ENCODE data around the gene ZFC3H1. TPM values are rescaled to one million over a fixed set of nuclear protein-coding genes. Genes with fewer than 3 reads are reported as not detected.

The ZFC3H1 gene
- total and polyA plus RNA-seq, 2 of the 4 experiments (the other 2 are of a cell fraction) = 16.8 to 23.3 TPM

DNA sequence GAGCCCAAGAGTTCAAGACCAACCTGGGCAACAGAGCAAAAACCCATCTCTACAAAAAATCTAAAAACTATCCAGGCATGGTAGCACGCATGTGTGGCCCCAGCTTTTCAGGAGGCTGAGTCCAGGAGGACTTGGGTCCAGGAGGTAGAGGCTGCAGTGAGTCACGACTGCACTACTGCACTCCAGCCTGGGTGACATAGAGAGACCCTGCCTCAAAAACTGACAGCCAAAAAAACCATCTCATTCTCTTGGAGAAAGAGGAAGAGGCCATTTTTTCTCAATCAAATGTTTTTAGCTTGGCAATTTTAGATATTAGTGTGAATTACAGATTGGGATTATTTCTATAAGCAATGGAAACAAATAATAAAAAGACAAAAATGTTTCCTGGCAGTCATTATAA lies 38.2 kb downstream of the ZFC3H1 start:
- ChIA-PET POLR2A (ENCODE audit: unreplicated experiment) (no interaction called here), CTCF (no interaction called here)
- H3K79me1 ChIP-seq (ENCODE audit: low read depth in 1 of 2, low read length in 2 of 2) = peaks cover 10 to 18% of the 10 kb centered on the region in 2 experiments
- H2BK15ac ChIP-seq (ENCODE audit: low read depth, low read length) = no peak overlapping the region
- no peak for ATAC-seq (ENCODE audit: low read depth)
- H3K27me3 ChIP-seq (ENCODE audit: control insufficient read depth, insufficient read depth, low read length) = no peaks in the 10 kb centered on the region
- no peaks in the 10 kb centered on the region for H3K9me3 ChIP-seq (ENCODE audit: control insufficient read depth, insufficient read depth, low read length)
- H4K5ac ChIP-seq (ENCODE audit: low read depth, low read length) = no peak overlapping the region
- H4K20me1 ChIP-seq (ENCODE audit: insufficient read depth, low read length) = peaks cover 8% of the 10 kb centered on the region; the same call in 1 of the 2 replicates
- intact Hi-C loops (cut with micrococcal nuclease) (no loop called here), in situ Hi-C loops (cut with MboI; ENCODE audit: low sequenced_read_pairs) (no loop called here), dilution Hi-C loops (cut with HindIII; ENCODE audit: low sequenced_read_pairs, unreplicated experiment) (no loop called here)
- DNase-seq = no peak
- H2AFZ ChIP-seq (replicated peaks; ENCODE audit: low read length, poor library complexity) = no peak overlapping the region
- H3K4me3 ChIP-seq (ENCODE audit: insufficient read depth, low read depth, low read length) = no peak overlapping the region
- no peak overlapping the region for H2BK20ac ChIP-seq (ENCODE audit: low read depth, low read length)
- H3K18ac ChIP-seq (ENCODE audit: low read depth, low read length) = no peak overlapping the region
- no peaks in the 10 kb centered on the region for H3K9me1 ChIP-seq (ENCODE audit: insufficient read depth, low read length)
- H2AK9ac ChIP-seq (replicated peaks; ENCODE audit: low read depth, low read length, poor library complexity) = no peak overlapping the region
- H3K23ac ChIP-seq (ENCODE audit: low read depth, low read length) = no peak overlapping the region
- H3K9ac ChIP-seq (ENCODE audit: low read depth, low read length) = no peak overlapping the region
- no peak overlapping the region for H3K56ac ChIP-seq (ENCODE audit: extremely low read depth, insufficient read depth, low read length)
- H4K8ac ChIP-seq (ENCODE audit: low read depth in 2 of 2, low read length in 2 of 2) = no peak overlapping the region
- no peak overlapping the region for H3K4me2 ChIP-seq (ENCODE audit: low read depth, low read length)
- no CpG with 5 or more reads among the region's 2 CpGs for WGBS, 2 experiments (ENCODE audit: extremely low coverage in 2 of 2, insufficient read length in 1 of 2)
- H3K14ac ChIP-seq (replicated peaks; ENCODE audit: low read depth, low read length) = no peak overlapping the region
- H3K27ac ChIP-seq (ENCODE audit: insufficient read depth, low read length) = no peak overlapping the region; the same call in 1 of the 2 replicates
- H2BK120ac ChIP-seq (ENCODE audit: low read depth, low read length) = no peak overlapping the region
- TF ChIP-seq, protein P1, sequence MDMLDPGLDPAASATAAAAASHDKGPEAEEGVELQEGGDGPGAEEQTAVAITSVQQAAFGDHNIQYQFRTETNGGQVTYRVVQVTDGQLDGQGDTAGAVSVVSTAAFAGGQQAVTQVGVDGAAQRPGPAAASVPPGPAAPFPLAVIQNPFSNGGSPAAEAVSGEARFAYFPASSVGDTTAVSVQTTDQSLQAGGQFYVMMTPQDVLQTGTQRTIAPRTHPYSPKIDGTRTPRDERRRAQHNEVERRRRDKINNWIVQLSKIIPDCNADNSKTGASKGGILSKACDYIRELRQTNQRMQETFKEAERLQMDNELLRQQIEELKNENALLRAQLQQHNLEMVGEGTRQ (IDR thresholded peaks at IDR 0.05; ENCODE audit: low read depth, low read length) = no peak
- TF ChIP-seq BHLHE40 (IDR thresholded peaks at IDR 0.05; ENCODE audit: low read depth, low read length) (no peak), POLR2A (IDR thresholded peaks at IDR 0.05; ENCODE audit: low read depth, low read length) (no peak), RCOR1 (IDR thresholded peaks at IDR 0.05; ENCODE audit: insufficient replicate concordance, low read length) (no peak), CHD1 (IDR thresholded peaks at IDR 0.05; ENCODE audit: low read depth, low read length) (no peak), MAZ (IDR thresholded peaks at IDR 0.05; ENCODE audit: borderline replicate concordance, low read depth, low read length) (no peak), CEBPB (IDR thresholded peaks at IDR 0.05; ENCODE audit: low read depth, low read length) (no peak), RFX5 (IDR thresholded peaks at IDR 0.05; ENCODE audit: low read depth, low read length) (no peak), FOS (IDR thresholded peaks at IDR 0.05; ENCODE audit: low read depth, low read length) (no peak), NFE2L2 (IDR thresholded peaks at IDR 0.05; ENCODE audit: low read depth, low read length) (no peak), SMC3 (IDR thresholded peaks at IDR 0.05; ENCODE audit: low read depth, low read length) (no peak), MXI1 (IDR thresholded peaks at IDR 0.05; ENCODE audit: borderline replicate concordance, low read depth, low read length) (no peak), MAFK (IDR thresholded peaks at IDR 0.05; ENCODE audit: low read depth, low read length) (no peak), RAD21 (IDR thresholded peaks at IDR 0.05; ENCODE audit: low read length) (no peak)
- TF ChIP-seq, protein P2, sequence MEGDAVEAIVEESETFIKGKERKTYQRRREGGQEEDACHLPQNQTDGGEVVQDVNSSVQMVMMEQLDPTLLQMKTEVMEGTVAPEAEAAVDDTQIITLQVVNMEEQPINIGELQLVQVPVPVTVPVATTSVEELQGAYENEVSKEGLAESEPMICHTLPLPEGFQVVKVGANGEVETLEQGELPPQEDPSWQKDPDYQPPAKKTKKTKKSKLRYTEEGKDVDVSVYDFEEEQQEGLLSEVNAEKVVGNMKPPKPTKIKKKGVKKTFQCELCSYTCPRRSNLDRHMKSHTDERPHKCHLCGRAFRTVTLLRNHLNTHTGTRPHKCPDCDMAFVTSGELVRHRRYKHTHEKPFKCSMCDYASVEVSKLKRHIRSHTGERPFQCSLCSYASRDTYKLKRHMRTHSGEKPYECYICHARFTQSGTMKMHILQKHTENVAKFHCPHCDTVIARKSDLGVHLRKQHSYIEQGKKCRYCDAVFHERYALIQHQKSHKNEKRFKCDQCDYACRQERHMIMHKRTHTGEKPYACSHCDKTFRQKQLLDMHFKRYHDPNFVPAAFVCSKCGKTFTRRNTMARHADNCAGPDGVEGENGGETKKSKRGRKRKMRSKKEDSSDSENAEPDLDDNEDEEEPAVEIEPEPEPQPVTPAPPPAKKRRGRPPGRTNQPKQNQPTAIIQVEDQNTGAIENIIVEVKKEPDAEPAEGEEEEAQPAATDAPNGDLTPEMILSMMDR (conservative IDR thresholded peaks at IDR 0.05; ENCODE audit: low read depth, low read length) = no peak
- TF ChIP-seq, protein P3, sequence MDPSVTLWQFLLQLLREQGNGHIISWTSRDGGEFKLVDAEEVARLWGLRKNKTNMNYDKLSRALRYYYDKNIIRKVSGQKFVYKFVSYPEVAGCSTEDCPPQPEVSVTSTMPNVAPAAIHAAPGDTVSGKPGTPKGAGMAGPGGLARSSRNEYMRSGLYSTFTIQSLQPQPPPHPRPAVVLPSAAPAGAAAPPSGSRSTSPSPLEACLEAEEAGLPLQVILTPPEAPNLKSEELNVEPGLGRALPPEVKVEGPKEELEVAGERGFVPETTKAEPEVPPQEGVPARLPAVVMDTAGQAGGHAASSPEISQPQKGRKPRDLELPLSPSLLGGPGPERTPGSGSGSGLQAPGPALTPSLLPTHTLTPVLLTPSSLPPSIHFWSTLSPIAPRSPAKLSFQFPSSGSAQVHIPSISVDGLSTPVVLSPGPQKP (IDR thresholded peaks at IDR 0.05; ENCODE audit: borderline replicate concordance, low read depth, low read length) = no peak
- no TSS peak for BruUV-seq (replicated peaks)
- no peak overlapping the region for H3K4ac ChIP-seq (ENCODE audit: low read depth, low read length)
- H3K36me3 ChIP-seq (ENCODE audit: control insufficient read depth, insufficient read depth, low read length) = peaks cover 45% of the 10 kb centered on the region
- H2AK5ac ChIP-seq (ENCODE audit: low read depth, low read length) = no peak overlapping the region
- peaks cover 2% of the 10 kb centered on the region; the same call in 1 of the 2 replicates for H3K4me1 ChIP-seq (ENCODE audit: control insufficient read depth, insufficient read depth, low read length)
- no peak overlapping the region for H4K91ac ChIP-seq (ENCODE audit: insufficient read depth, low read depth, low read length)
- H2BK5ac ChIP-seq (ENCODE audit: low read depth, low read length, poor library complexity, severe bottlenecking) = no peak overlapping the region

Data from IMR-90 (cell line).